ENCODE data around the gene MYO3B.

GRCh38 chr2:170359466-170359865 lies 181.5 kb downstream of the MYO3B start:
- no peak for TF ChIP-seq CTCF (IDR thresholded peaks at IDR 0.05)
- no peak for TF ChIP-seq POLR2A (IDR thresholded peaks at IDR 0.05)
